Measurements from ENCODE around the gene GSTM4. TPM values are rescaled to one million over a fixed set of nuclear protein-coding genes. Genes with fewer than 3 reads are reported as not detected.
A peak's percentile ranks its signal among the peaks of the same experiment; 100 is the strongest.

GSTM4 gene
- total RNA-seq, 2 experiments from 2014 or later, result 2.4 to 3.0 TPM

GRCh38 chr1:109641078-109641740 is 14.7 kb upstream of the GSTM4 start:
- no peaks in the 10 kb centered on the region for H3K9me3 Mint-ChIP-seq
- H3K4me3 Mint-ChIP-seq, result no peak overlapping the region
- H3K27ac Mint-ChIP-seq, result no peak overlapping the region
- no peak for DNase-seq
- no peaks in the 10 kb centered on the region for H3K27me3 Mint-ChIP-seq
- H3K4me1 Mint-ChIP-seq, result peaks cover 7% of the 10 kb centered on the region
- no peaks in the 10 kb centered on the region for H3K36me3 Mint-ChIP-seq

- Mint-ChIP-seq H3K4me3 (no peak overlapping the region), H3K9me3 (no peaks in the 10 kb centered on the region), H3K36me3 (no peaks in the 10 kb centered on the region), H3K27ac (no peak overlapping the region), H3K27me3 (no peaks in the 10 kb centered on the region), H3K4me1 (peaks cover 7% of the 10 kb centered on the region)
- no peak for DNase-seq
These were observed 14.0 kb upstream of the GSTM4 start for GRCh38 chr1:109641861-109642260.

- H3K4me3 Mint-ChIP-seq, result no peak overlapping the region
- no peaks in the 10 kb centered on the region for H3K27me3 Mint-ChIP-seq
- no peak overlapping the region for H3K27ac Mint-ChIP-seq
- no peaks in the 10 kb centered on the region for H3K9me3 Mint-ChIP-seq
- DNase-seq, result no peak
- H3K36me3 Mint-ChIP-seq, result no peaks in the 10 kb centered on the region
- peaks cover 7% of the 10 kb centered on the region for H3K4me1 Mint-ChIP-seq
These were observed 13.3 kb upstream of the GSTM4 start for GRCh38 chr1:109642626-109643025.

- Mint-ChIP-seq H3K27me3 (no peaks in the 10 kb centered on the region), H3K4me3 (no peak overlapping the region), H3K9me3 (no peaks in the 10 kb centered on the region), H3K27ac (no peak overlapping the region), H3K4me1 (peaks cover 7% of the 10 kb centered on the region), H3K36me3 (no peaks in the 10 kb centered on the region)
- DNase-seq, result peak; percentile 85
These were observed 12.3 kb upstream of the GSTM4 start for GRCh38 chr1:109643385-109644230.

GRCh38 chr1:109644670-109645069 is 11.2 kb upstream of the GSTM4 start:
- Mint-ChIP-seq H3K9me3 (no peaks in the 10 kb centered on the region), H3K27me3 (no peaks in the 10 kb centered on the region), H3K4me3 (no peak overlapping the region), H3K27ac (no peak overlapping the region), H3K4me1 (peaks cover 7% of the 10 kb centered on the region), H3K36me3 (no peaks in the 10 kb centered on the region)
- DNase-seq, result no peak

GRCh38 chr1:109649491-109649914 is 6.4 kb upstream of the GSTM4 start:
- Mint-ChIP-seq H3K36me3 (no peaks in the 10 kb centered on the region), H3K4me3 (no peak overlapping the region), H3K27me3 (peaks cover 9% of the 10 kb centered on the region), H3K9me3 (no peaks in the 10 kb centered on the region), H3K4me1 (no peaks in the 10 kb centered on the region), H3K27ac (no peak overlapping the region)
- DNase-seq, result no peak

- Mint-ChIP-seq H3K27ac (no peak overlapping the region), H3K4me1 (peaks cover 6% of the 10 kb centered on the region), H3K27me3 (peaks cover 9% of the 10 kb centered on the region), H3K4me3 (no peak overlapping the region), H3K9me3 (no peaks in the 10 kb centered on the region), H3K36me3 (no peaks in the 10 kb centered on the region)
- DNase-seq, result no peak
These were observed 5.3 kb upstream of the GSTM4 start for GRCh38 chr1:109650609-109651008.

GRCh38 chr1:109652402-109652801 is 3.5 kb upstream of the GSTM4 start:
- Mint-ChIP-seq H3K4me1 (peaks cover 9% of the 10 kb centered on the region), H3K4me3 (no peak overlapping the region), H3K27ac (no peak overlapping the region), H3K9me3 (no peaks in the 10 kb centered on the region), H3K36me3 (no peaks in the 10 kb centered on the region), H3K27me3 (peaks cover 9% of the 10 kb centered on the region)
- no peak for DNase-seq

GRCh38 chr1:109653306-109653705 is 2.6 kb upstream of the GSTM4 start:
- no peak overlapping the region for H3K27ac Mint-ChIP-seq
- peaks cover 9% of the 10 kb centered on the region for H3K27me3 Mint-ChIP-seq
- no peaks in the 10 kb centered on the region for H3K36me3 Mint-ChIP-seq
- DNase-seq, result no peak
- H3K9me3 Mint-ChIP-seq, result no peaks in the 10 kb centered on the region
- peaks cover 9% of the 10 kb centered on the region for H3K4me1 Mint-ChIP-seq
- H3K4me3 Mint-ChIP-seq, result no peak overlapping the region

- Mint-ChIP-seq H3K9me3 (no peaks in the 10 kb centered on the region), H3K36me3 (no peaks in the 10 kb centered on the region), H3K4me3 (no peak overlapping the region), H3K27me3 (peaks cover 9% of the 10 kb centered on the region), H3K4me1 (peaks cover 9% of the 10 kb centered on the region), H3K27ac (no peak overlapping the region)
- DNase-seq, result no peak
These were observed 1.4 kb upstream of the GSTM4 start for GRCh38 chr1:109654519-109654918.

- H3K4me3 Mint-ChIP-seq, result no peak overlapping the region
These were observed 1.5 kb downstream of the GSTM4 start for GRCh38 chr1:109657395-109657794.

GRCh38 chr1:109657970-109658369 is 2.1 kb downstream of the GSTM4 start:
- no peak for DNase-seq

More at GRCh38 chr1:109657395-109657794, 1.5 kb downstream of the GSTM4 start:
- Mint-ChIP-seq H3K27me3 (peaks cover 9% of the 10 kb centered on the region), H3K4me1 (peaks cover 9% of the 10 kb centered on the region), H3K36me3 (no peaks in the 10 kb centered on the region), H3K27ac (no peak overlapping the region), H3K9me3 (no peaks in the 10 kb centered on the region)
- no peak for DNase-seq

GRCh38 chr1:109658533-109659042 is 2.7 kb downstream of the GSTM4 start:
- Mint-ChIP-seq H3K4me3 (no peak overlapping the region), H3K9me3 (no peaks in the 10 kb centered on the region), H3K27ac (no peak overlapping the region), H3K4me1 (peaks cover 9% of the 10 kb centered on the region), H3K36me3 (no peaks in the 10 kb centered on the region), H3K27me3 (peaks cover 3% of the 10 kb centered on the region)
- DNase-seq, result no peak

More at GRCh38 chr1:109657970-109658369, 2.1 kb downstream of the GSTM4 start:
- Mint-ChIP-seq H3K4me3 (no peak overlapping the region), H3K9me3 (no peaks in the 10 kb centered on the region), H3K36me3 (no peaks in the 10 kb centered on the region), H3K27ac (no peak overlapping the region), H3K4me1 (peaks cover 9% of the 10 kb centered on the region), H3K27me3 (peaks cover 9% of the 10 kb centered on the region)

GRCh38 chr1:109659145-109659544 is 3.2 kb downstream of the GSTM4 start:
- no peak overlapping the region for H3K27ac Mint-ChIP-seq
- DNase-seq, result no peak
- H3K4me3 Mint-ChIP-seq, result no peak overlapping the region
- no peaks in the 10 kb centered on the region for H3K9me3 Mint-ChIP-seq
- no peaks in the 10 kb centered on the region for H3K36me3 Mint-ChIP-seq
- H3K4me1 Mint-ChIP-seq, result peaks cover 9% of the 10 kb centered on the region
- H3K27me3 Mint-ChIP-seq, result no peaks in the 10 kb centered on the region

- Mint-ChIP-seq H3K36me3 (no peaks in the 10 kb centered on the region), H3K4me3 (no peak overlapping the region), H3K27me3 (no peaks in the 10 kb centered on the region), H3K9me3 (no peaks in the 10 kb centered on the region), H3K27ac (no peak overlapping the region), H3K4me1 (peaks cover 8% of the 10 kb centered on the region)
- no peak for DNase-seq
These were observed 4.2 kb downstream of the GSTM4 start for GRCh38 chr1:109659997-109660690.
